Panc1 (cell line): Measurements from ENCODE around the gene MPP2.

Source experiments
- CTCF ChIP-seq: fragments of 450-650 bp; IDR thresholded peaks from 2 replicates; pipeline ENCODE4 v1.5.1; 2017; ENCODE audit warnings: mild to moderate bottlenecking
- REST ChIP-seq, 2 experiments: IDR thresholded peaks; 2 replicates each; pipeline ENCODE4 v1.6.1; 2011 to 2012; ENCODE audit warnings: low read depth in 2 of 2, control low read depth in 1 of 2, low read length in 1 of 2, mild to moderate bottlenecking in 1 of 2, moderate library complexity in 1 of 2; ENCODE audit not compliant: insufficient read depth in 1 of 2

- TF ChIP-seq CTCF (no peak), REST (IDR thresholded peaks at IDR 0.05; ENCODE audit: insufficient read depth in 1 of 2, low read depth in 2 of 2, low read length in 1 of 2) (no peak)
Observed at GRCh38 chr17:43845766-43846165, 61.6 kb downstream of the MPP2 start.
